GM18507 (cell line): ENCODE measurements around the gene ZNF283.
"Not testable (repeated sequence)": the region's sequence is repeated elsewhere in the genome, so short reads cannot be mapped to it uniquely, and the experiment has no call there.

Experiments used
- DNase-seq: peaks from one replicate; pipeline ENCODE4 v3.0.0; 2011; ENCODE audit warnings: low read depth; ENCODE audit not compliant: insufficient read length; ENCODE audit errors: extremely low spot score
- FAIRE-seq: peaks from 2 replicates; lab custom pipeline; 2011; peaks lifted over from hg19 to GRCh38; lab: Jason Lieb, UNC

ZNF283 gene

DNA sequence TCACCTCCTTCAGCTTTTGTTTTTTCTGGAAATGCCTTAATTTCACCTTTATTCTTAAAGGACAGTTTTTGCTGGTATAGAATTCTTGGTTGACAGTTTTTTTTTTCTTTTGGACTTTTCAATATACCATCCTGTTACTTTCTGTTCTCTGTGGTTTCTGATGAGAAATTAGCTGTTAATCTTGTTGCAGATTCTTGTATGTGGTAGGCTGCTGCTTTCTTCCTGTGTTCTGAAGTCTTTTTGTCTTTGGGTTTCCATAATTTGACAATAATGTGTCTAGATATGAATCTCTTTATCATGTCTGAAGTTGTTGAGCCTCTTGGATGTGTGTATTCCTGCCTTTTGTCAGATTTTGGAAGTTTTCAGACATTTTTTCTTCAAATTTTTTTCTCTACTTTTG is 12.0 kb downstream of the ZNF283 start:
- FAIRE-seq = no peak
- DNase-seq = no peak

DNA sequence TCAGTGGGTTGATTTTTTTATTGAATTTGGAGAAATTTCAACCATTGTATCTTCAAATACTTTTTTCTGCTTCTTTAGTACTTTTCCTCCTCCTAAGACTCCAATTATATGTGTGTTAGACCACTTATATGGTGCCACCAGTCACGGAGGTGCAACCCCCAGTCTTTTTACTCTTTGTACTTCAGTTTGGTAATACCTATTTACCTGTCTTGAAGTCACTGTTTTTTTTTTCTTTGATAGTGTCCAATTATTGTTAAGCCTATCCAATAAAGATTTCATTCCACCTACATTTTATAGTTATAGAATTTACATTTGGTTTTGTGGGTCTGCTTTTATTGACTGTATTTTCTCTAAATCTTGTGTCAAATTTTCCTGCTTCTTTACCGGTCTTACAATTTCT is 14.9 kb downstream of the ZNF283 start:
- no peak for FAIRE-seq
- no peak for DNase-seq

DNA sequence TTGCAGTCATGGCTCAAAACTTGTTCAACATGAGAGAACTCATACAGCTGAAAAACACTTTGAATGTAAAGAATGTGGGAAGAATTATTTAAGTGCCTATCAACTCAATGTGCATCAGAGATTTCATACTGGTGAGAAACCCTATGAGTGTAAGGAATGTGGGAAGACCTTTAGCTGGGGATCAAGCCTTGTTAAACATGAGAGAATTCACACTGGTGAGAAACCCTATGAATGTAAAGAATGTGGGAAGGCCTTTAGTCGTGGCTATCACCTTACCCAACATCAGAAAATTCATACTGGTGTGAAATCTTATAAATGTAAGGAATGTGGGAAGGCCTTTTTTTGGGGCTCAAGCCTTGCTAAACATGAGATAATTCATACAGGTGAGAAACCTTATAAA is 20.1 kb downstream of the ZNF283 start:
- DNase-seq = no peak
- no peak for FAIRE-seq

DNA sequence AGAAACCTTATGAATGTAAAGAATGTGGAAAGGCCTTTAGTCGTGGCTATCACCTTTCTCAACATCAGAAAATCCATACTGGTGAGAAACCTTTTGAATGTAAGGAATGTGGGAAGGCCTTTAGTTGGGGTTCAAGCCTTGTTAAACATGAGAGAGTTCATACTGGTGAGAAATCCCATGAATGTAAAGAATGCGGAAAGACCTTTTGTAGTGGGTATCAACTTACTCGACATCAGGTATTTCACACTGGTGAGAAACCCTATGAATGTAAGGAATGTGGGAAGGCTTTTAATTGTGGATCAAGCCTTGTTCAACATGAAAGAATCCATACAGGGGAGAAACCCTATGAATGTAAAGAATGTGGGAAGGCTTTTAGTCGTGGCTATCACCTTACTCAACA is 20.8 kb downstream of the ZNF283 start:
- no peak for FAIRE-seq
- no peak for DNase-seq

DNA sequence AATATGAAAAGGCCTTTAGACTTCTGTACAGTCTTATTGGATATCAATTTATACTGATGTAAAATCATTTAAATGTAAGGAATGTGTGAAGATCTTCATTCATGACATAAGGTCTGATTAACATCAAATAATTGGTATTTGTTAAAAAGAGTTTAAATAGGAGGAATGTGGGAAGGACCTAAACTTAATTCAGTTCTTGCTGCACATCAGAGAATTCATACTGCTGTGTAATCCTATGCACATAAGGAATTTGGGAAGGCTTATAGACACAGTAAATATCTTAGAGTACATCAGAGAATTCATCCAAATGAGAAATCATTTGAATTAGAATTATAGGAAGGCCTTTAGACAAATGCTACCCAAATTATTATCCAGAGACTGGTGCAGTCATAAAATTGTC is 21.7 kb downstream of the ZNF283 start:
- FAIRE-seq (no peak), DNase-seq (no peak)

DNA sequence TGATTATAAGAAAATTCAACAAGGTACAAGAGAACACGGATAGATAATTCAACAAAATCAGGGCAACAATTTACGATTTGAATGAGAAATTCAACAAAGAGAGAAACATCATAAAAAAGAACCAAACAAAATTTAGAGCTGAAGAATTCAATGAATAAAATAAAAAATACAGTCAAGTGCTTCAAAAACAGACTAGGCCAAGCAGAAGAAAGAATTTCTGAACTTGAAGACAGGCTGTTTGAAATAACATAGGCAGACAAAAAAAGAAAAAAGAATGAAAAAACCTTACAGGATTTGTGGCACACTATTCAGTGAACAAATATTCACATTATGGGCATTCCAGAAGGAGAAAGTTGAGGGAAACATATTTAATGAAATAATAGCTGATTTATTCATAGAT is 31.1 kb downstream of the ZNF283 start:
- FAIRE-seq (no peak), DNase-seq (no peak)

DNA sequence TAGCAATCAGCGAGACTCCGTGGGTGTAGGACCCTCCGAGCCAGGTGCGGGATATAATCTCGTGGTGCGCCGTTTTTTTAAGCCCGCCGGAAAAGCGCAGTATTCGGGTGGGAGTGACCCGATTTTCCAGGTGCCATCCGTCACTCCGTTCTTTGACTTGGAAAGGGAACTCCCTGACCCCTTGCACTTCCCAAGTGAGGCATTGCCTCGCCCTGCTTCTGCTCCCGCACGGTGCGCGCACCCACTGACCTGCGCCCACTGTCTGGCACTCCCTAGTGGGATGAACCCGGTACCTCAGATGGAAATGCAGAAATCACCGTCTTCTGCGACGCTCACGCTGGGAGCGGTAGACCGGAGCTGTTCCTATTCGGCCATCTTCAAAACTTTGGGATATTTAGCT is 39.8 kb downstream of the ZNF283 start:
- DNase-seq = not testable (repeated sequence)

DNA sequence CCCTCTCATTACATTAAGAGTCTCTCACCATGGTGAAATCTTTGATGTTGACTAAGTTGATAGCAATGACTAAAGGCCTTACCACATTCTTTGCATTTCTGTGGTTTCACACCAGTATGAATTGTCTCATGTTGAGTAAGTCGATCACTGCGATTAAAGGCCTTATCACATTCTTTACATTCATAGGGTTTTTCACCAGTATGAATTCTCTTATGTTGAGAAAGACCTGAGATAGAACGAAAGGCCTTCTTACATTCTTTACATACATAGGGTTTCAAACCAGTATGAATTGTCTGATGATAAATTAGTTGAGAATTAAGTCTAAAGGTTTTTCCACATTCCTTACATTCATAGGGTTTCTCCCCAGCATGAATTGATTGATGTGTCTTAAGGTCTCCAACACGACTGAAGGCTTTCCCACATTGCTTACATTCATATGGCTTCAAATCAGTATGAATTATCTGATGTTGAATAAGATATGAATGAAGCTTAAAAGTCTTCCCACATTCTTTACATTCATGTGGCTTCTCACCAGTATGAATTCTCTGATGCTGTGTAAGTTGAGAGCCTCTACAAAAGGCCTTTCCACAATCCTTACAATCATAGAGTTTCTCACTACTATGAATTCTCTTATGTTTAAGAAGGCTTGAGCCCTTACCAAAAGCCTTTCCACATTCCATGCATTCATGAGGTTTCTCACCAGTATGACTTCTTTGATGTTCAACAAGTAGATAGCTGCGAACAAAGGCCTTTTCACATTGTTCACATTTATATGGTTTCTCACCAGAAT is 45.6 kb downstream of the ZNF283 start:
- no peak for FAIRE-seq

More for the DNA sequence above, 39.8 kb downstream of the ZNF283 start:
- FAIRE-seq = not testable (repeated sequence)

DNA sequence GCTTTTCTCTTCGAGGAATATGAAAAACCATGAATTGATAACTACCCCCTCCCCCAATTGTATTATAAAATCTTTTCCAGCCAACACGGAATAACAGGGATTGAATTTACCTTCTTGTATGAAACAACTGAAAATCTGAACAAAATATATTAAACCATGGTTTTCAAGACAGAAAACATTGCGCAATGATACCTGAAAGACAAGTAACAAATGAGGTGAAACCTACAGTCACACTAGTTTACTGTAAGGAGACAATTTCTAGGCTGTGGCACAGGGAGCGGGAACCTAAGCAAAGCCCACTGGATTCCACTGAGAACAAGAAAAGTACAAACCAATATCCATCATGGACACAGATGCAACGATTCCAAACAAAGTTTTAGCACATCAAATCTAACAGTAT is 53.4 kb downstream of the ZNF283 start:
- FAIRE-seq = no peak
- DNase-seq = no peak

More for the DNA sequence above, 45.6 kb downstream of the ZNF283 start:
- DNase-seq = no peak

DNA sequence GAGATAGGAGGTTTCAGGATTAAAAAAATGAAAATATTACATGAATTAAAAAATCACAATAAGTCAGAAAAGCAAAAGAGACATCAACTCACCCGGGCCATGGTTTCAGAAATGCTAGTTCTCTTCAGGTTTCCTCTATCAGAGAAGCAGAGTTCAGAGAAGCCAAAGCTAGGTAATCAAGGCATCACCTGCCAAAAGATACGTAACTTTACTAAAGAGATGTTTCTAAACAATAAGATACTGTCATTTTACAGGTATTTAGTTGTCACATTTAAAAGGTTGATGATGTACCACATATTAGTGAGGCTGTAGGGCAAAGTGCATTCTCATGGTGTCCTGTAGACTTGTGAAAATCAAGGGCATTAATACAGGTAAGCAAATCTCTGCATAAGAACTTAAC is 56.7 kb downstream of the ZNF283 start, which contains the start of gene ZNF404:
ZNF404 (minus strand) TSS at position 101 of the 400 bp plus-strand sequence.
- no peak for DNase-seq
- no peak for FAIRE-seq

DNA sequence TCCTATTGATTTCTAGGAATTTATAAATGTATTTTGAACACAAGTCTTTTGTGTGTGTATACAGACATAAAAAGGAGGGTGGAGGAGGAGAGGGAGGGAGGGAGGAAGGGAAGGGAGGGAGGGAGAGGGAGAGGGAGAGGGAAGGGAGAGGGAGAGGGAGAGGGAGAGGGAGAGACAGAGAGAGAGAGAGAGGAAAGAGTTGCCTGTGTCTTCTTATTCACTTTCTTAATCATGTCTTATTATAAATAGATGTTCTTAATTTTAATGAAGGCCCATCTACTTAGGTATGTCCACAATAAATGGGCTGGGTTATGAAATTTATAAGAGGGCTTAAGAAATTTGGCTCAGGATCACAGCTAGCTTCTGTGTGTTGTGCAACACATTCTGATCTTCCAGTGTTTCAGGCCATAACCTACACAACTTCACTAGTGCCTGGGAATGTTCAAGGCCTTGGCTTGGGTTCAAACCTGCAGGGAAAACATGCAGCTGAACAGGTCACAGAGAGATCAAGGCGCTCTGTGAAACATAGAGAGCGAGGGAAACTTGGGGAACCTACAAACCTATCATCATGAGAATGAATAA is 68.7 kb downstream of the ZNF283 start:
- FAIRE-seq (no peak), DNase-seq (no peak)
